Heart left ventricle (tissue), 16 donors: ENCODE results near the gene UBE2F. TPM values are rescaled to one million over a fixed set of nuclear protein-coding genes. Genes with fewer than 3 reads are reported as not detected.

Source experiments
- ATAC-seq, 4 donors: fragments of 200-7000 bp; cut with Tn5 transposase; one replicate each; pipeline ENCODE4 v1.9.1; 2020 to 2022; ENCODE audit warnings: moderate library complexity in 4 of 4, mild to moderate bottlenecking in 3 of 4, moderate number of reproducible peaks in 1 of 4
- DNase-seq, 5 donors: peaks; one replicate each; pipeline ENCODE4 v3.0.0-alpha.2; 2020
- H3K27ac ChIP-seq, 12 donors: fragments of 200-600 bp; sonication (generic) in 4 of 12; one replicate each; pipeline versions ENCODE4 v1.5.0 to v1.8.0; 2016 to 2022; ENCODE audit warnings: mild to moderate bottlenecking in 2 of 12
- H3K27me3 ChIP-seq, 9 donors: fragments of 200-600 bp; sonication (generic) in 2 of 9; one replicate each; pipeline versions ENCODE4 v1.5.1 to v1.8.0; 2016 to 2022; ENCODE audit warnings: mild to moderate bottlenecking in 3 of 9
- H3K36me3 ChIP-seq, 9 donors: fragments of 200-600 bp; sonication (generic) in 2 of 9; one replicate each; pipeline versions ENCODE4 v1.5.0 to v1.8.0; 2018 to 2022; ENCODE audit warnings: mild to moderate bottlenecking in 2 of 9
- H3K4me1 ChIP-seq, 12 donors: fragments of 200-600 bp; sonication (generic) in 4 of 12; one replicate each; pipeline versions ENCODE4 v1.5.0 to v1.8.0; 2016 to 2022; ENCODE audit warnings: mild to moderate bottlenecking in 3 of 12
- H3K4me3 ChIP-seq, 12 donors: fragments of 200-600 bp; sonication (generic) in 4 of 12; one replicate each; pipeline versions ENCODE4 v1.5.0 to v1.8.0; 2017 to 2022; ENCODE audit warnings: mild to moderate bottlenecking in 9 of 12, moderate library complexity in 4 of 12
- H3K9me3 ChIP-seq, 12 donors: fragments of 200-600 bp; sonication (generic) in 4 of 12; one replicate each; pipeline versions ENCODE4 v1.5.0 to v1.8.0; 2016 to 2022; ENCODE audit warnings: mild to moderate bottlenecking in 1 of 12
- POLR2A ChIP-seq, 2 donors: fragments of 450-650 bp; IDR thresholded peaks; one replicate each; pipeline ENCODE4 v1.6.1; 2017; ENCODE audit warnings: antibody characterized with exemption in 2 of 2, mild to moderate bottlenecking in 2 of 2, moderate library complexity in 2 of 2
- WGBS, 4 donors: extraction: QIAGEN DNeasy Blood & Tissue Kit in 2 of 4; methylation state at CpG; one replicate each; pipeline versions ENCODE4 v1.1.5 to v1.1.7; 2013 to 2018; 5-methylcytosine and 5-hydroxymethylcytosine counted together
- intact Hi-C, 10 donors: fragments of 100-400 bp; cut with DNase I; formaldehyde crosslinking; loops; one replicate each; pipeline versions ENCODE4 v1.11.1 to v1.14.2; 2022
- polyA plus RNA-seq, 2 donors: library from polyadenylated mRNA; stranded (reverse); fragments of 200-250 nt; gene quantifications; one replicate each; pipeline ENCODE4 v1.2.3, GENCODE V29; 2013
- total RNA-seq, 9 donors: library from RNA; depleted of rRNA in 2 of 9; stranded (reverse); fragments of >200 nt in 2 of 9; fragmentation: NEBNext Ultra II Directional in 3 of 9; extraction: Animal tissue kit (Norgen Biotek cat#: 25700) in 3 of 9; gene quantifications; one replicate each; pipeline versions ENCODE4 v1.1.0 to v1.2.4, GENCODE V29; 2016 to 2023
- TF ChIP-seq, protein P1 (sequence below), 12 donors: fragments of 200-600 bp; sonication (generic) in 4 of 12; IDR thresholded peaks; one replicate each; pipeline versions ENCODE4 v1.5.0 to v1.8.0; 2018 to 2022; ENCODE audit warnings: antibody characterized with exemption in 12 of 12, mild to moderate bottlenecking in 5 of 12
- donor health status: ischemic (EF 13 %, LVEDD 7.1; RV severe dilation, severe dysfunction).
- donor health status: healthy with polysubstance abuse.
- donor health status: DM: no; HTN: yes; CAD: no.
- donor health status: DM: no; HTN: no; CAD: no.
- donor health status: ischemic (EF 25% LVEDD 6.9; RV normal size, moderate dysfunction).
- donor health status: ischemic (EF 25% LVEDD 5.7; RV mildly dilated, moderate dysfunction).
- donor health status: healthy.
- donor health status: DM: yes; HTN: yes; CAD: no.
- donor health status: ischemic (EF 35%, LVEDD 5.7; RV mildly dilated, moderate dysfunction).
- donor health status: nonischemic (EF 11% LVEDD 7.7; RV severe dilation, severe dysfunction).
- donor health status: DM: yes; HTN: yes; CAD: no.
- donor health status: PGD.
- donor health status: ischemic (EF 29% LVEDD 5.4; RV normal size, mild dysfunction).
- donor health status: nonischemic (EF 23%, LVEDD 6.1; RV moderate dilation, normal function).

UBE2F gene
- total and polyA plus RNA-seq, 11 donors: 54.2 to 83.4 (median 60.6) TPM

DNA sequence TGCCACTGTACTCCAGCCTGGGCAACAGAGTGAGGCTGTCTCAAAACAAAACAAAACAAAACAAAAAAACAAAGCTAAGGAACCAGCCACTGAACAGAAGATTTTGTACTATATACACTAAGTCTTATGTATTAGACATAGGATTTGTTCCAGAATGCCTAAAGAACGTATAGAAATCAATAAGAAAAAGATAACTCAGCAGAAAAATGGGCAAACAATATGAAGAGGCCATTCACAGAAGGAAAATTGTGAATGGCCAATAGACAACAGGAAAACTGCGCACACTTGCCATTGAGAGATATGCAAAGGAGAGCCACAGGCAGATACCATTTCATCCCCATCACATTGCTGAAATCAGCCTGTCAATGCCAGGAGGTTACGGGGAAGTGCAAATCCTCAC, 14.9 kb upstream of the UBE2F start:
- no peak overlapping the region for H3K27ac ChIP-seq
- WGBS, 4 donors: 75 to 87% (median 85%) methylated on average over 3 of the region's 3 CpGs
- no peak for TF ChIP-seq POLR2A (IDR thresholded peaks at IDR 0.05)
- TF ChIP-seq, protein P1, sequence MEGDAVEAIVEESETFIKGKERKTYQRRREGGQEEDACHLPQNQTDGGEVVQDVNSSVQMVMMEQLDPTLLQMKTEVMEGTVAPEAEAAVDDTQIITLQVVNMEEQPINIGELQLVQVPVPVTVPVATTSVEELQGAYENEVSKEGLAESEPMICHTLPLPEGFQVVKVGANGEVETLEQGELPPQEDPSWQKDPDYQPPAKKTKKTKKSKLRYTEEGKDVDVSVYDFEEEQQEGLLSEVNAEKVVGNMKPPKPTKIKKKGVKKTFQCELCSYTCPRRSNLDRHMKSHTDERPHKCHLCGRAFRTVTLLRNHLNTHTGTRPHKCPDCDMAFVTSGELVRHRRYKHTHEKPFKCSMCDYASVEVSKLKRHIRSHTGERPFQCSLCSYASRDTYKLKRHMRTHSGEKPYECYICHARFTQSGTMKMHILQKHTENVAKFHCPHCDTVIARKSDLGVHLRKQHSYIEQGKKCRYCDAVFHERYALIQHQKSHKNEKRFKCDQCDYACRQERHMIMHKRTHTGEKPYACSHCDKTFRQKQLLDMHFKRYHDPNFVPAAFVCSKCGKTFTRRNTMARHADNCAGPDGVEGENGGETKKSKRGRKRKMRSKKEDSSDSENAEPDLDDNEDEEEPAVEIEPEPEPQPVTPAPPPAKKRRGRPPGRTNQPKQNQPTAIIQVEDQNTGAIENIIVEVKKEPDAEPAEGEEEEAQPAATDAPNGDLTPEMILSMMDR (IDR thresholded peaks at IDR 0.05): no peak
- no peak overlapping the region for H3K4me3 ChIP-seq
- no peaks in the 10 kb centered on the region for H3K9me3 ChIP-seq
- no peaks in the 10 kb centered on the region for H3K36me3 ChIP-seq
- intact Hi-C loops: no loop called here
- peaks cover 0 to 11% (median 2%) of the 10 kb centered on the region in 12 donors for H3K4me1 ChIP-seq
- DNase-seq: no peak
- H3K27me3 ChIP-seq: peaks cover 5 to 32% (median 14%) of the 10 kb centered on the region in 9 donors
- ATAC-seq: no peak

DNA sequence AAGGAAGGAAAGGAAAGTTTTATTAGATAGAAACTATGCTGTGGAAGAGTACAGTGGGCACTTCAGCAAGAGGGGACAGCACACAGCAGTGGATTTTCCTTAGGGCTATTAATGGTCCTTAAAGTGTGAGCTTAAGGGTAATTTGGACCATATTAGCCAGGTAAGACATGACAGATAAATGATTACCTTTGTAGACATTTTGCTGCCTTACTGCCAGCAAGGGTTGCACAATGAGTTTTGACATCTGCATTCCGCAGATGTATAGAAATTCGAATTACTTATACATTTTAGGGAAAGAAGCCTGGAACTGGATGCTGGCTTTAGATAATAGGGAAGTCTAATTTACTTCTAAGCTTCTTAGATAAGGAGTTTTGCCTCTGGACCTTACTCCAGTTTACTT, 14.0 kb upstream of the UBE2F start:
- DNase-seq: no peak
- H3K27me3 ChIP-seq: peaks cover 5 to 32% (median 14%) of the 10 kb centered on the region in 9 donors
- H3K9me3 ChIP-seq: no peaks in the 10 kb centered on the region
- H3K4me3 ChIP-seq: no peak overlapping the region
- intact Hi-C loops: no loop called here
- ATAC-seq: no peak
- peaks cover 0 to 11% (median 2%) of the 10 kb centered on the region in 12 donors for H3K4me1 ChIP-seq
- TF ChIP-seq POLR2A (IDR thresholded peaks at IDR 0.05): no peak
- TF ChIP-seq, protein P1 (IDR thresholded peaks at IDR 0.05): no peak
- H3K36me3 ChIP-seq: no peaks in the 10 kb centered on the region
- 84 to 94% (median 91%) methylated on average over 2 of the region's 2 CpGs for WGBS, 4 donors
- no peak overlapping the region for H3K27ac ChIP-seq

DNA sequence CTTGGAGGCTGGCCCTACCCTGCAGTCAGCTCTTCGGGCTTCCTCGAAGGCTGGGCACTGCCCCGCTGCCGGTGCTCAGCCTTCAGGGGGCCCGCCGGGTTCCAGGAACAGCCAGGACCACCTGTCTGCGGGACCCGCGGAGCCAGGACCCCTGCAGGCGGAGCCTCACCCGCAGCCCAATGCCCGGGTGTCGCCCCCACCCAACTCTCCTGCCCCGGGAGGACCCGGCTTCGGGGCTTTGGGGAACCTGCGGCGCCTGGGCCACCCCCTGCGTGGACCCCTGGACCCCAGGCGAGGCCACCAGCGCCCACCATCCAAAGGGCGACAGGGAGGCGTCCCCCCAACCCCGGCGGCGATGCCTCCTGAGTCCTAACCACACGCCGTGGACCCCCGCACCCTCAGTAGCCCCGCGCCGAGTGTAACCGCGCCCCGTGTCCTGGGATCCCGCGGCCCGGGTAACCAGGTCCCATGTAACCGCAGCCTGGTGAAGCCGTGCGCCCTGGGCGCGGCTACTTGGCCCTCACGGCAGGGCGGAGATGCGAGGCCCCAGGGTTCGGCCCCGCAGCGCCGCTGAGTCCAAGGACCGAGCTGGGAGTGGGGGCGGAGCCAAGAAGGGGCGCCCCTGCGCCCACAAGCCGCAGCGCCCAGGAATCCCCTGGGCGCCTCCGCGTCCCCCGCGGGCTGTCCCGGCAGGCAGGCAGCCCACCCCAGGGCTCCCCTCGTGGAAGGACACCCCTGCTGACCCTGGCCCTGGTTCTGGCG, 11.0 kb upstream of the UBE2F start:
- DNase-seq (no peak), ATAC-seq (peak in 2 of 4 donors; percentile 38 to 49)
- H3K27ac ChIP-seq: no peak overlapping the region
- intact Hi-C loops: no loop called here
- TF ChIP-seq, protein P1 (IDR thresholded peaks at IDR 0.05): no peak
- TF ChIP-seq POLR2A (IDR thresholded peaks at IDR 0.05): no peak
- no peaks in the 10 kb centered on the region for H3K9me3 ChIP-seq
- H3K36me3 ChIP-seq: no peaks in the 10 kb centered on the region
- 8 to 16% (median 11%) methylated on average over 26 to 64 of the region's 64 CpGs for WGBS, 4 donors
- H3K4me1 ChIP-seq: peaks cover 0 to 11% (median 2%) of the 10 kb centered on the region in 12 donors
- H3K4me3 ChIP-seq: peak overlapping the region in 11 of 12 donors; percentile 13 to 50 (median 43)
- H3K27me3 ChIP-seq: peaks cover 5 to 32% (median 14%) of the 10 kb centered on the region in 9 donors

DNA sequence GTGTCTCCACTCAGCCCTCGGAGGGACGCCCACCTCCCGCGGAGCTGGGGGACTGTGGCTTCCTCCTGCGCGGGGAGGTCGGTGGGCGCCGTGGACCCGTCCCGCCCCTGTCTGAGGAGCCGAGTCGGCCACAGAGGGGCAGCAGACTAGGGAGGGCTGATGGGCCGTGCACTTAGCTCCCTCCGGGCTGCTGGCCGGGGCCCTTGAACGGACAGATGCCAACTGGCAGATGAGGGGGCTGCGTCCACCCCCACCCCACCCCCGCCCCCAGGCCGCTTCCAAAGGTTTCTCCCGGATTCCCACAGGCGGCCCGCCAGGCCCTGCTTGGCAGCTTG, 10.4 kb upstream of the UBE2F start:
- H3K27ac ChIP-seq: no peak overlapping the region
- H3K4me3 ChIP-seq: peak overlapping the region in 11 of 12 donors; percentile 13 to 50 (median 43)
- peak in 2 of 4 donors; percentile 14 to 16 for ATAC-seq
- intact Hi-C loops: no loop called here
- no peaks in the 10 kb centered on the region for H3K36me3 ChIP-seq
- whole genome bisulfite sequencing, 4 donors: 10 to 23% (median 13%) methylated on average over 5 to 23 of the region's 23 CpGs
- TF ChIP-seq, protein P1 (IDR thresholded peaks at IDR 0.05): peak in 1 of 12 donors; percentile 6
- TF ChIP-seq POLR2A (IDR thresholded peaks at IDR 0.05): no peak
- peaks cover 5 to 32% (median 14%) of the 10 kb centered on the region in 9 donors for H3K27me3 ChIP-seq
- no peak for DNase-seq
- peaks cover 0 to 11% (median 2%) of the 10 kb centered on the region in 12 donors for H3K4me1 ChIP-seq
- H3K9me3 ChIP-seq: no peaks in the 10 kb centered on the region
